K562 (cell line): Measurements from ENCODE around the gene CDKL5. TPM values are rescaled to one million over a fixed set of nuclear protein-coding genes. Genes with fewer than 3 reads are reported as not detected.

Experiments
- GATAD2B ChIP-seq: fragments of 450-650 bp; IDR thresholded peaks from 2 replicates; pipeline ENCODE4 v1.6.1; 2017; ENCODE audit warnings: mild to moderate bottlenecking, borderline replicate concordance
- GTF2A2 ChIP-seq: IDR thresholded peaks from 2 replicates; pipeline ENCODE4 v1.6.1; 2016; ENCODE audit warnings: mild to moderate bottlenecking, missing genetic modification characterization, missing compliant biosample characterization
- NFE2L1 ChIP-seq: fragments of 450-650 bp; IDR thresholded peaks from 2 replicates; pipeline ENCODE4 v1.6.1; 2016; ENCODE audit warnings: missing genetic modification characterization, low read depth, mild to moderate bottlenecking, missing compliant biosample characterization, moderate library complexity, borderline replicate concordance
- NR2C2 ChIP-seq, 2 experiments: fragments of 200-800 bp in 1 of 2; sonication (Bioruptor generic) in 1 of 2; sonication (generic) in 1 of 2; formaldehyde crosslinking in 1 of 2; IDR thresholded peaks; 2 replicates each; pipeline versions ENCODE4 v1.6.1 to v1.8.0; 2016 to 2022; ENCODE audit warnings: mild to moderate bottlenecking in 1 of 2, missing compliant biosample characterization in 1 of 2, missing genetic modification characterization in 1 of 2, missing genetic modification reagents in 1 of 2
- NR3C1 ChIP-seq: sonication (generic); formaldehyde crosslinking; IDR thresholded peaks from 2 replicates; pipeline ENCODE4 v1.8.1; 2022; ENCODE audit warnings: missing genetic modification reagents
- ZFP30 ChIP-seq: fragments of 250-450 bp; sonication (Bioruptor Pico); IDR thresholded peaks from 2 replicates; pipeline ENCODE4 v1.8.0; 2022; ENCODE audit warnings: moderate library complexity, mild to moderate bottlenecking, inconsistent platforms, borderline replicate concordance
- polyA plus RNA-seq, 8 experiments: library from polyadenylated mRNA; depleted of rRNA in 4 of 8; stranded (reverse) in 5 of 8; unstranded in 3 of 8; fragments of >200 nt; fragmentation: Nextera tagmentation in 2 of 8; fragmentation: Illumina TruSeq in 1 of 8; extraction: Ambion mirVana in 2 of 8; extraction: Trizol in 1 of 8; gene quantifications; 2 replicates each; pipeline versions ENCODE4 v1.2.1 to v1.2.3, GENCODE V29; 2011 to 2014; ENCODE audit warnings: inconsistent platforms in 1 of 8, missing spikeins in 1 of 8
- total RNA-seq, 7 experiments: library from RNA; depleted of rRNA in 6 of 7; stranded (reverse); fragments of >200 nt in 6 of 7; fragmentation: Illumina TruSeq in 2 of 7; extraction: Trizol in 2 of 7; gene quantifications; 2 replicates each; pipeline versions ENCODE4 v1.2.1 to v1.2.3, GENCODE V29; 2011 to 2021; ENCODE audit warnings: low replicate concordance in 1 of 7
- TF ChIP-seq, protein P1 (sequence below): fragments of 450-650 bp; formaldehyde crosslinking; IDR thresholded peaks from 2 replicates; pipeline ENCODE4 v1.4.0; 2020; ENCODE audit warnings: mild to moderate bottlenecking, moderate library complexity
- TF ChIP-seq, protein P2 (sequence below): fragments of 250-450 bp; sonication (Bioruptor Pico); IDR thresholded peaks from 2 replicates; pipeline ENCODE4 v1.4.0; 2020; ENCODE audit warnings: mild to moderate bottlenecking, moderate library complexity
- TF ChIP-seq, protein P3 (sequence below): fragments of 250-450 bp; sonication (Bioruptor Pico); IDR thresholded peaks from 2 replicates; pipeline ENCODE4 v1.8.0; 2022; ENCODE audit warnings: moderate library complexity, mild to moderate bottlenecking, inconsistent platforms
- TF ChIP-seq, protein P4 (sequence below): sonication (generic); formaldehyde crosslinking; IDR thresholded peaks from 2 replicates; pipeline ENCODE4 v1.8.1; 2023; ENCODE audit warnings: mild to moderate bottlenecking, missing genetic modification reagents, moderate library complexity

Gene CDKL5
- total and polyA plus RNA-seq, 9 of the 15 experiments (the other 6 are each of a cell fraction or from before 2014, with no cell fraction given), result under 0.01 to 0.21 (median 0.04) TPM

DNA sequence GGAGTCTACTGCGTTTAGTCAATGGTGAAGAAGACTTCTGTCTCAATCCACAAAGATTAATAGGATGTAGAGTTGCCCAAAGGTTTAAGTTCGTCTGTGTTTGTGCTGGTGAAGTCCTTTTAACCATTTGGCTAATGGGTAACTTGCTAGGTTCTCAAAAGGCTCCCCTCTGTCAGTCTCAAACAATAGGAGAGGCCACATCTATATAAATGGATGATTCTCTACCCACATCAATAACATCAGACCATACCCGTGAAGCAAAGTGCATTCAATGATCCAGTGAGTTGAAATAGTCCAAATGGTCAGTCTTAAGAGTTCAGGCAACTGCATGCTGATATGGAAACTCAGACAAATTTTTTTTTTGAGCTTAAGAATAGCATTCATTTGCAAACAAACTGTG, 218.4 kb downstream of the CDKL5 start (continued):
- TF ChIP-seq, protein P1, sequence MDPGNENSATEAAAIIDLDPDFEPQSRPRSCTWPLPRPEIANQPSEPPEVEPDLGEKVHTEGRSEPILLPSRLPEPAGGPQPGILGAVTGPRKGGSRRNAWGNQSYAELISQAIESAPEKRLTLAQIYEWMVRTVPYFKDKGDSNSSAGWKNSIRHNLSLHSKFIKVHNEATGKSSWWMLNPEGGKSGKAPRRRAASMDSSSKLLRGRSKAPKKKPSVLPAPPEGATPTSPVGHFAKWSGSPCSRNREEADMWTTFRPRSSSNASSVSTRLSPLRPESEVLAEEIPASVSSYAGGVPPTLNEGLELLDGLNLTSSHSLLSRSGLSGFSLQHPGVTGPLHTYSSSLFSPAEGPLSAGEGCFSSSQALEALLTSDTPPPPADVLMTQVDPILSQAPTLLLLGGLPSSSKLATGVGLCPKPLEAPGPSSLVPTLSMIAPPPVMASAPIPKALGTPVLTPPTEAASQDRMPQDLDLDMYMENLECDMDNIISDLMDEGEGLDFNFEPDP (CRISPR knock-in tag), result no peak
- no peak for TF ChIP-seq ZFP30 (CRISPR knock-in tag)
- no peak for TF ChIP-seq GATAD2B
- no peak for TF ChIP-seq NFE2L1 (tag)
- TF ChIP-seq, protein P2, sequence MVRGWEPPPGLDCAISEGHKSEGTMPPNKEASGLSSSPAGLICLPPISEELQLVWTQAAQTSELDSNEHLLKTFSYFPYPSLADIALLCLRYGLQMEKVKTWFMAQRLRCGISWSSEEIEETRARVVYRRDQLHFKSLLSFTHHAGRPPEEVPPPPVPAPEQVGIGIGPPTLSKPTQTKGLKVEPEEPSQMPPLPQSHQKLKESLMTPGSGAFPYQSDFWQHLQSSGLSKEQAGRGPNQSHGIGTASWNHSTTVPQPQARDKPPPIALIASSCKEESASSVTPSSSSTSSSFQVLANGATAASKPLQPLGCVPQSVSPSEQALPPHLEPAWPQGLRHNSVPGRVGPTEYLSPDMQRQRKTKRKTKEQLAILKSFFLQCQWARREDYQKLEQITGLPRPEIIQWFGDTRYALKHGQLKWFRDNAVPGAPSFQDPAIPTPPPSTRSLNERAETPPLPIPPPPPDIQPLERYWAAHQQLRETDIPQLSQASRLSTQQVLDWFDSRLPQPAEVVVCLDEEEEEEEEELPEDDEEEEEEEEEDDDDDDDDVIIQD (CRISPR knock-in tag), result no peak
- TF ChIP-seq, protein P3, sequence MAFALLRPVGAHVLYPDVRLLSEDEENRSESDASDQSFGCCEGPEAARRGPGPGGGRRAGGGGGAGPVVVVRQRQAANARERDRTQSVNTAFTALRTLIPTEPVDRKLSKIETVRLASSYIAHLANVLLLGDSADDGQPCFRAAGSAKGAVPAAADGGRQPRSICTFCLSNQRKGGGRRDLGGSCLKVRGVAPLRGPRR (CRISPR knock-in tag), result no peak
- TF ChIP-seq NR2C2 (CRISPR knock-in tag; IDR thresholded peaks at IDR 0.05), result no peak
- TF ChIP-seq NR2C2 (tag; IDR thresholded peaks at IDR 0.05), result no peak
- TF ChIP-seq GTF2A2 (tag), result no peak
- TF ChIP-seq, protein P4, sequence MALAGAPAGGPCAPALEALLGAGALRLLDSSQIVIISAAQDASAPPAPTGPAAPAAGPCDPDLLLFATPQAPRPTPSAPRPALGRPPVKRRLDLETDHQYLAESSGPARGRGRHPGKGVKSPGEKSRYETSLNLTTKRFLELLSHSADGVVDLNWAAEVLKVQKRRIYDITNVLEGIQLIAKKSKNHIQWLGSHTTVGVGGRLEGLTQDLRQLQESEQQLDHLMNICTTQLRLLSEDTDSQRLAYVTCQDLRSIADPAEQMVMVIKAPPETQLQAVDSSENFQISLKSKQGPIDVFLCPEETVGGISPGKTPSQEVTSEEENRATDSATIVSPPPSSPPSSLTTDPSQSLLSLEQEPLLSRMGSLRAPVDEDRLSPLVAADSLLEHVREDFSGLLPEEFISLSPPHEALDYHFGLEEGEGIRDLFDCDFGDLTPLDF, result no peak
- TF ChIP-seq NR3C1, result no peak
